Sigmoid colon (tissue), 7 donors: ENCODE measurements around the gene SPRR4. TPM values are rescaled to one million over a fixed set of nuclear protein-coding genes. Genes with fewer than 3 reads are reported as not detected.
"Not testable (repeated sequence)": the region's sequence is repeated elsewhere in the genome, so short reads cannot be mapped to it uniquely, and the experiment has no call there.

Experiments
- DNase-seq: peaks from one replicate; pipeline ENCODE4 v3.0.0-alpha.2; 2019
- H3K27ac ChIP-seq, 4 donors: fragments of 200-600 bp; sonication (generic); one replicate each; pipeline ENCODE4 v1.5.1; 2016 to 2019; ENCODE audit warnings: mild to moderate bottlenecking in 1 of 4
- H3K27me3 ChIP-seq, 3 donors: fragments of 200-600 bp; sonication (generic); one replicate each; pipeline ENCODE4 v1.5.1; 2019; ENCODE audit warnings: mild to moderate bottlenecking in 1 of 3
- H3K36me3 ChIP-seq, 4 donors: fragments of 200-600 bp; sonication (generic); one replicate each; pipeline ENCODE4 v1.5.1; 2016 to 2019
- H3K4me1 ChIP-seq, 4 donors: fragments of 200-600 bp; sonication (generic); one replicate each; pipeline ENCODE4 v1.5.1; 2017 to 2019
- H3K4me3 ChIP-seq, 4 donors: fragments of 200-600 bp; sonication (generic); one replicate each; pipeline ENCODE4 v1.5.1; 2017 to 2019; ENCODE audit warnings: mild to moderate bottlenecking in 2 of 4, moderate library complexity in 1 of 4
- H3K9me3 ChIP-seq, 4 donors: fragments of 200-600 bp in 3 of 4; sonication (generic) in 3 of 4; one replicate each; pipeline versions ENCODE4 v1.5.1 to v1.6.1; 2013 to 2019
- CTCF ChIP-seq, 4 experiments: fragments of 450-650 bp in 3 of 4; fragments of 200-600 bp in 1 of 4; IDR thresholded peaks; one replicate each; pipeline ENCODE4 v1.5.1; 2016 to 2019; ENCODE audit warnings: antibody characterized with exemption in 4 of 4, mild to moderate bottlenecking in 3 of 4, moderate library complexity in 2 of 4
- EP300 ChIP-seq, 4 donors: sonication (generic); formaldehyde crosslinking; IDR thresholded peaks; one replicate each; pipeline ENCODE4 v1.6.1; 2017; ENCODE audit warnings: antibody characterized with exemption in 4 of 4
- POLR2A ChIP-seq, 2 donors: fragments of 450-650 bp; IDR thresholded peaks; one replicate each; pipeline ENCODE4 v1.6.1; 2016; ENCODE audit warnings: antibody characterized with exemption in 2 of 2, mild to moderate bottlenecking in 2 of 2, moderate library complexity in 2 of 2
- POLR2AphosphoS5 ChIP-seq, 4 donors: sonication (generic); formaldehyde crosslinking; IDR thresholded peaks; one replicate each; pipeline ENCODE4 v1.6.1; 2017; ENCODE audit warnings: antibody characterized with exemption in 4 of 4
- WGBS, 2 donors: extraction: QIAGEN DNeasy Blood & Tissue Kit; methylation state at CpG; one replicate each; pipeline ENCODE4 v1.1.7; 2013; 5-methylcytosine and 5-hydroxymethylcytosine counted together
- intact Hi-C: fragments of 100-400 bp; cut with DNase I; formaldehyde crosslinking; loops from one replicate; pipeline ENCODE4 v1.15.1; 2023
- polyA plus RNA-seq, 3 donors: library from polyadenylated mRNA; stranded (reverse); fragments of 200-250 nt; gene quantifications; one replicate each; pipeline ENCODE4 v1.2.3, GENCODE V29; 2013
- total RNA-seq, 4 donors: library from RNA; depleted of rRNA; stranded (reverse); fragments of >200 nt; gene quantifications; one replicate each; pipeline ENCODE4 v1.1.0, GENCODE V29; 2016
- donor health status: healthy with polysubstance abuse.
- donor health status: Bipolar disorder and iron deficiency.
- donor health status: healthy.

The SPRR4 gene
- total and polyA plus RNA-seq, 7 donors, result not detected

GRCh38 chr1:152998476-152998875 lies 28.0 kb downstream of the SPRR4 start:
- intact Hi-C loops, result no loop called here
- no peaks in the 10 kb centered on the region for H3K4me1 ChIP-seq
- H3K36me3 ChIP-seq, result no peaks in the 10 kb centered on the region
- 86 to 88% methylated on average over 4 of the region's 4 CpGs for whole genome bisulfite sequencing, 2 donors
- no peaks in the 10 kb centered on the region for H3K27me3 ChIP-seq
- H3K4me3 ChIP-seq, result no peak overlapping the region
- DNase-seq, result no peak
- no peak overlapping the region for H3K27ac ChIP-seq
- TF ChIP-seq POLR2AphosphoS5 (IDR thresholded peaks at IDR 0.05), result no peak
- TF ChIP-seq POLR2A (IDR thresholded peaks at IDR 0.05), result no peak
- no peak for TF ChIP-seq CTCF (IDR thresholded peaks at IDR 0.05)
- no peak for TF ChIP-seq EP300 (IDR thresholded peaks at IDR 0.05)
- H3K9me3 ChIP-seq, result no peaks in the 10 kb centered on the region

GRCh38 chr1:152999818-153000217 lies 29.4 kb downstream of the SPRR4 start:
- no peak for DNase-seq
- intact Hi-C loops, result no loop called here
- no peaks in the 10 kb centered on the region for H3K27me3 ChIP-seq
- WGBS, 2 donors, result 70 to 81% methylated on average over 6 of the region's 6 CpGs
- no peaks in the 10 kb centered on the region for H3K4me1 ChIP-seq
- H3K9me3 ChIP-seq, result no peaks in the 10 kb centered on the region
- no peaks in the 10 kb centered on the region for H3K36me3 ChIP-seq
- no peak overlapping the region for H3K27ac ChIP-seq
- no peak overlapping the region for H3K4me3 ChIP-seq
- TF ChIP-seq CTCF (IDR thresholded peaks at IDR 0.05) (no peak), EP300 (IDR thresholded peaks at IDR 0.05) (no peak), POLR2A (IDR thresholded peaks at IDR 0.05) (no peak), POLR2AphosphoS5 (IDR thresholded peaks at IDR 0.05) (no peak)

GRCh38 chr1:153000294-153000693 lies 29.8 kb downstream of the SPRR4 start:
- H3K36me3 ChIP-seq, result no peaks in the 10 kb centered on the region
- no peak for DNase-seq
- H3K27me3 ChIP-seq, result no peaks in the 10 kb centered on the region
- WGBS, 2 donors, result 68 to 100% methylated on average over 1 of the region's 1 CpG
- intact Hi-C loops, result no loop called here
- H3K9me3 ChIP-seq, result no peaks in the 10 kb centered on the region
- H3K4me1 ChIP-seq, result no peaks in the 10 kb centered on the region
- H3K27ac ChIP-seq, result no peak overlapping the region
- H3K4me3 ChIP-seq, result no peak overlapping the region
- TF ChIP-seq POLR2AphosphoS5 (IDR thresholded peaks at IDR 0.05) (no peak), POLR2A (IDR thresholded peaks at IDR 0.05) (no peak), EP300 (IDR thresholded peaks at IDR 0.05) (no peak), CTCF (IDR thresholded peaks at IDR 0.05) (no peak)

GRCh38 chr1:153001382-153001781 lies 30.9 kb downstream of the SPRR4 start, which contains the start of gene SPRR3:
Gene SPRR3 (plus strand): TSS chr1:153001749. CDS start chr1:153003021, 1,272 bp downstream.
- Histone ChIP-seq H3K4me1 (no peaks in the 10 kb centered on the region), H3K4me3 (no peak within 1 kb of the TSS), H3K27me3 (no peaks in the 10 kb centered on the region), H3K27ac (no peak within 1 kb of the TSS), H3K9me3 (no peaks in the 10 kb centered on the region), H3K36me3 (no peaks in the 10 kb centered on the region)
- intact Hi-C loops, result no loop called here
- 34 to 71% methylated on average over 2 of the region's 2 CpGs for WGBS, 2 donors
- TF ChIP-seq EP300 (IDR thresholded peaks at IDR 0.05), result no peak
- no peak for TF ChIP-seq POLR2AphosphoS5 (IDR thresholded peaks at IDR 0.05)
- no peak for TF ChIP-seq CTCF (IDR thresholded peaks at IDR 0.05)
- TF ChIP-seq POLR2A (IDR thresholded peaks at IDR 0.05), result no peak
- DNase-seq, result no peak

- H3K4me3 ChIP-seq, H3K36me3 ChIP-seq, H3K9me3 ChIP-seq, H3K27ac ChIP-seq, DNase-seq, H3K4me1 ChIP-seq, H3K27me3 ChIP-seq, intact Hi-C loops: not testable (repeated sequence)
- WGBS, 2 donors, result 86 to 90% methylated on average over 8 of the region's 8 CpGs
Measured at GRCh38 chr1:153011235-153011758, 40.8 kb downstream of the SPRR4 start.

- DNase-seq, H3K4me1 ChIP-seq, H3K9me3 ChIP-seq, intact Hi-C loops, H3K4me3 ChIP-seq, H3K36me3 ChIP-seq, H3K27me3 ChIP-seq, H3K27ac ChIP-seq: not testable (repeated sequence)
- 30 to 32% methylated on average over 2 of the region's 2 CpGs for WGBS, 2 donors
Measured at GRCh38 chr1:153021829-153022228, 51.4 kb downstream of the SPRR4 start.
